Caki2 (cell line): Measurements from ENCODE around the gene ATF5. TPM values are rescaled to one million over a fixed set of nuclear protein-coding genes. Genes with fewer than 3 reads are reported as not detected.

Experiments
- DNase-seq: peaks from one replicate; pipeline ENCODE4 v3.0.0-alpha.2; 2015; ENCODE audit warnings: low read depth
- in situ Hi-C: cut with HindIII; loops from 2 replicates; pipeline ENCODE4 v1.10.0; 2016; ENCODE audit warnings: low sequenced_read_pairs, low pct_unique_long_range_greater_than_20kb, mixed read lengths
- total RNA-seq: library from RNA; depleted of rRNA; stranded (reverse); fragments of >200 nt; shearing (Covaris generic); gene quantifications from 2 replicates; pipeline ENCODE4 v1.2.3, GENCODE V29; 2014; ENCODE audit warnings: low replicate concordance

Gene ATF5
- total RNA-seq, 1 experiment from 2014 or later = 9.6 TPM

DNA sequence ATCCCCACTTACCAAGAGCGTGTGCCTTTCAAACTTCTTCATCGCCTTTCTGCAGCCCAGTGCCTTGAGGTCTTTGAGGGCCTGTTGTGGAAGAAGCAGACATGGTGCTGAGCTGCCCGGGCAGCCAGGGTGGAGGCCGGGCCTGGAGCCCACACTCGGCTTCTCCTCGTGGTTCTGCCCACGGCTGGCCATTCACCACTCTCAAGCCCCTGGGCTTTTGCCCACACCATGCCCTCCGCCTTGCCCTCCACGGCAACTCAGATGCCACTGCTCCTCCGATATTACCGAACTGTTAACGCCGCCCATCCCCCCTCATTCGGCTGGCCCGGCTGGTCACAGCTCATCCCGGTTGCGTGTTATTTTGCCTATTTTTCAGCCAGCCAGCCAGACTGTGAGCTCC lies 37.6 kb upstream of the ATF5 start:
- no peak for DNase-seq
- in situ Hi-C loops = no loop called here

DNA sequence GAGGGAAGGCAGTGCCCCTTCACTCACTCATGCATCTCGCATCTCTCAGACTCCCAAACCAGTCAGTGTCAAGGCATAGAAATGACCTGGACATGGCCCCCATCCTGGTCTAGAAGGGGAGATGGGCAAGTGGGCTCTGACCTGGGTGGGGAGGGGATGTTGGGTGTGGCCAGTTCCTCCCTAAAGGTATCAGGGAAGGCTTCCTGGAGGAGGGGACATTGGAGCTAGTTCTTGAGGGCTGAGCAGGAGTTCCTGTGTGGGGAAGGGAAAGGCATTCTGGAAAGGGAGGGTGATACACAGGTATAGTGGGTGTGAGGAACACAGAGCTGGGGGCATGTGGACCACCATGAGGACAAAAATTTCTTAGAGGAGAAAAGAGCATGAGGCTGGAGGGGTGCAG lies 36.3 kb upstream of the ATF5 start:
- DNase-seq = no peak
- in situ Hi-C loops = no loop called here

DNA sequence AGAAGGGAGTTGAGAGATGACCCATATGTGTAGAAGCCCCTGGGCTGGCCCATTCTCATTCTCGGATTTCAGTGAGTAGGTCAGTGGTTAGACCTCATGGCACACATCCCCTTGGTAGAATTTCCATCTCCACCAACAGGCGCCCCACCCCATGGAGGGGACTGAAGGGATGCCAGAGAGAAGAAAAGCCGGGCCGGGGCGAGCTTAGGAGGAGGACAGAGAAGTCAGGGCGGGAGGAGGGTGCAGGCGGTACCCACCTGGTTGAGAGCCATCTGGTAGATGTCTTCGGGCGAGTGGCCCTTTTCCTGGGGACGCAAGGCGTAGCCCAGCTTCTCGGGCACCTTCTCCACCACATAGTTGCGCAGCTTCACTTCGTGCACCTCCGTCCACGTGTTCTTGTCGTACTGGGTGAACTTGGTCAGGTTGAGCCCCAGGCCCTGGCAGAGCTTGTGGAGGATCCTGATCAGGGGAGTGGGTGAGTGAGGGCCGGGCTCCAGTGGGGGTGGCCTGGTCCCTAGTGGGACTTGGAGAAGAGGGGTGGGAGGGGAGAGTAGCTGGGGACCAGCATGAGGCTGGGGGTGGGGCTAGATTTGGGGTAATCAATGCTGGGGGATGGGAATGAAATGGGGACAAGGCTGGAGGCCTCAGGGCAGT lies 34.9 kb upstream of the ATF5 start:
- DNase-seq = no peak

DNA sequence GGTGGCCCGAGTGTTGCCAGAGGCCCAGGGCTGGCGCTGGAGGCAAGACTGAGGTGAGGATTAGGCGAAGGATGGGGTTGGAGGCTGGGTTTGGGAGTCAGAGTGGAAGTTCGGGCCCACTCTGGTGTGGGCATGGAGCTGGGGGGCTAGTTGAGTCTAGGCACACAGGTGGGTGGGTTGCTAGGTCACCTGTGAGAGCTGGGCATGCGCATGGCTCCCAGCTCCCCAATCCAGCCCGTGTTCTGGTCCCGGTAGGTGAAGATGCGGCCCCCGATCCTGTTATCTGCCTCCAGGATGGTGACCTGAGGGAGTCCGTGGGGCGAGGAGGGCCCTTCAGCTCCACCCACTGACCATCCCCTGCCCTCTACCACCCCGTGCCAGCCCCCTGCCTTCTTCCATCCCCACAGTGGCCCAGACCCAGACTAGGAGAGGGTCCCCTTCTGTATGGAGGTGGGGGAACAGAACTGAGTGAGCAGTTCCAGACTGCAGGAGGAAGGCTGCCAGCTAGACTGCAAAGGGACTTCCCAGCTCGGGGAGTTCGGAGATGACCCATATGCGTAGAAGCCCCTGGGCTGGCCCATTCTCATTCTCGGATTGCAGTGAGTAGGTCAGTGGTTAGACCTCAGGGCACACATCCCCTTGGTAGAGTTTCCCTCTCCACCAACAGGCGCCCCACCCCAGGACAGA lies 34.0 kb upstream of the ATF5 start:
- no peak for DNase-seq

More for the DNA sequence above, 34.9 kb upstream of the ATF5 start:
- in situ Hi-C loops = no loop called here

DNA sequence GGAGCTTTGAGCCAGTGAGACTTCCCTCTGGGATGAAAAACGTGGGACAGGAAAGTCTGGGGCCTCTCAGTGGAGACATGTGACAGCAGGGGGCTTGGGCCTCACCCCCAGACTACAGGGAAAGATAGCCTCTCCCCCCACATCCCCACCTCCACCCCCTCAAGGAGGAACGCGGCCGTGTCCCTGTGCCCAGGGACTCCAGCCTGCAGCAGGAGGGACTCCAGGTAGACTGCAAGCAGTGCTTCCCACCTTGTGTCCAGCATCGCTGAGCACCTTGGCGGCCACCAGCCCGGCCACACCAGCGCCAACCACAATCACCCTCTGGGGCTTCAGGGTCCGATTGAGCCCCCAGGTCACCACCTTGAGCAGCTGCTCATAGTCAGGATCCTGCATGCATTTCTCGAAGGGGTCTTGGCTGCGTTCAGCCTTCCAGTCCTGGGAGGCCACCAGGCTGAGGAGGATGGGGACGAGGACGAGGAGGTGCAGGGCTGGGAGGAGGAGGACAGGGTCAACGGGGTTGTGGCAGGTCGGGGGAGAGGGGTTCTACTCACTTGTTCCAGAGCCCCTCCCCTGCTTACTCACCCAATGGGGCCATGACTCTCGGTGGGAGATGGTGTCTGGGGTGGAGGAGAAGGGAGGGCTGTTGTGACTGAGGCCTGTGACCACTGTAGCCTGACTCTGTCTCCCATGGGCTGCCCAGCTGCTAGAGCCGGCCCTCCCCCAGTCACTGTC lies 33.3 kb upstream of the ATF5 start:
- DNase-seq = no peak
- in situ Hi-C loops = no loop called here

More for the DNA sequence above, 34.0 kb upstream of the ATF5 start:
- in situ Hi-C loops = no loop called here

DNA sequence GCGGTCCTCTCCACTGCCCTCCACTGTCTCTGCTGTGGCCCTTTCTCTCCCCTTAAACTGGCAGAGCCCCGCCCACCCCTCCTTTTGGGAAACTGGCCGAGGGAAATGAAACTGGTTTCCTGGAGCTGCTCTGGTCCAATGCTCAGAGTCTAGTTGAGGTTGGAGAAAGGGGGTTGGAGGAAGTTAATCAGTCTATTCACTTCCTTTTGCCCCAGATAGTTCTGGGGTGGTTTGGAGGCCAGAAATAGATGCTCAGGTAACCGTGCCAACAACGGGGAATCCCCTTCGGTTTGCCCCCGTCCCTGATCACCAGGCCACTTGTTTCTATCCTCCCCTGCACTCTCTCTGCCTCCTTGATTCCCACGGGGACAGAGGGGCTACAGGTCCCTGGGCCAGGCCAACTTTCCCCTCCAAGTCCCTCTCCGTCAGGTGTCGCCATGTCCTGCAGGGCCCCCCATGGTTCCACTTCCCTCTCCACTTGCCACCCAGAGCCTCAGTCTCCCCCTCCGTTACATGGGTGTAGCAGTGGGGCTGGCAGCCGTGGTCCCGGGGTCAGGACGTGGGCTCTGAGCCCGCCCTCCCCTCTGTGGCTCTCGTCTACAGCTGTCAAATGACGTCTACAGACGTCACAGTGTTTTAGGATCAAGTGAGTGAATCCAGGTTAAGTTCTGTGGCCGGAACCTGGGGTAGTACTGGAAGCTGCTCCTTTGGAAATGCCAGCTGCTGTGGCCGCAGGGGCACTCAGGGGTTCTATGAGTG lies 32.0 kb upstream of the ATF5 start, which contains the start of gene IL4I1:
Gene IL4I1 (minus strand): TSS at position 25 of the 759 bp plus-strand sequence. CDS start 727 bp downstream, outside the sequence.
- peak; percentile 88 for DNase-seq
- in situ Hi-C loops = no loop called here

DNA sequence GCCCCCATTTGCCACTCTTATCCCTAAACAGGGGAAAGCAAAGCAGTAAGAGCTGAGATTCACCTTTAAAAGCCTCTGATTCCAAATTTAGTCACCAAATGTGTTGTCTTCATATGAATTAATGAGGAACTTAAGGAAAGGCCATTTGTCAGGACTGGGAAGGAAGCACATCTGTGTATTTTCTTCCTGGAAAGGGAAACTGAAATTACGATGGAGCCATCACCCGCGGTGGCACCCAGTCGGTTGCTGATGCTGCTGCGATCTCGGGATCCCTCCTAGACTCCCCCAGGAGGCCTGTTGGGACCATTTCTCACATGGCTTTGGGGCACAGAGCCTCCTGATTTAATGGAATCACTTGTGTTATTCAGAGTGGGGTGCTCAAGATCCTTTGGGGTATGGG lies 24.9 kb upstream of the ATF5 start:
- in situ Hi-C loops = no loop called here
- DNase-seq = no peak

DNA sequence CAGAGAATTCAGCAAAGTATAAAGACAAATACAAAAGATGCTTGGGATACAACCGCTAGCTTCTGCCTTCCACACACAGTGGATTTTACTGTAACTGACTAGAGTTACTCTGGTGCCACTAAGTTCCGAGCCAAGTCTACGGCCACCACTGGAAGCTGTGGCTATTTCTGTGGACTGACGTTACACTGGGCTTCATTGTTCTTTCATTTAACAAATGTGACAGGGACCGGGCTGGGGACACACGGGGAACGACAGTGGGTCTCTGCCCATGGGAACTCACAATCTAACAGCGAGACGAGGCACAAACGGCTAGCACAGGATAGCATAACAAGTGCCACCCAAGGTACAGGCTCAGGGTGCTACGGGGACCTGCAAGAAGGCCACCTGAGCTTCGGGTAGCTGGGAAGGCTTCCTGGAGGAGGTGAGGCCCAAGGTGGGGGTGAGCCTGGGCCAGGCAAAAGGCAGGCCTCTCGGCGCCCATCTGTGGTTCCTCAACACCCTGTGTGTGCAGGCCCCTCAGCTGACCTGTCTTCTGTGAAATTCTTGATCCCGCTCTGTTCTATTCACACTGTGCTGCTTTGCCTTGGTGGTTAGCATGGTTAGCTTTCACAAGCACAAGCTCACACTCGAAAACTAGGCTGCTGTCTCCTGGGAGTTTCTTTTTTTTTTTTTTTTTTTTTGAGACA lies 22.0 kb upstream of the ATF5 start:
- DNase-seq = no peak
- in situ Hi-C loops = no loop called here

DNA sequence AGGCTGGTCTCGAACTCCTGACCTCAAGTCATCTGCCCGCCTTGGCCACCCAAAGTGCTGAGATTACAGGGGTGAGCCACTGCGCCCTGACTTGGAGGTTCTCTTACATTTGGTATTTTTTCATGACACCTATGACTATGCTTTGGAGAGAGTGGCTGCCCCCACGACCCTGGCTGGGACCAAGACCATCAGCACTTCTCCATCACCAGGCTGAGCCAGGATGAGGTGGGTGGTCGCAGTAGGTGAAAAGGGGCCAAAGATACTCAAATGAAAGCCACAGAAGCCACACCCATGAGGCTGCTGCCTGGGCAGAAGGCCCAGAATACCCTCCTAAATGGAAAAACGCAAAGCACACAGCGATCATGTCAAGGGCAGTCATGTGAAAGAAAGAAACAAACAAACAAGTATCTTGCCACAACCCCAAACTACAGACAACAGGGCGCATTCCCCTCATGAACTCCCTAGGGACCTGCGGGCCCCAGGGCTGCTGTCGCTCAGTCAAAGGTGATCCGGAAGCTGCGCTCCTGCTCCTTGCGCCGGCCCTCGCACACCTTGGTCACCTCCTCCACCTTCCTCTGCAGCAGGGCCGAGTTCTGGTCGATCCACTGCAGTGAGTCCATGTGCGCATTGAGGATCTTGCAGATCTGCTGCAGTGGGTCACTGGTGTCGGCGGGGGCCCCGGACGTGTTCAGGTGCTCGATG lies 21.1 kb upstream of the ATF5 start:
- in situ Hi-C loops = no loop called here

DNA sequence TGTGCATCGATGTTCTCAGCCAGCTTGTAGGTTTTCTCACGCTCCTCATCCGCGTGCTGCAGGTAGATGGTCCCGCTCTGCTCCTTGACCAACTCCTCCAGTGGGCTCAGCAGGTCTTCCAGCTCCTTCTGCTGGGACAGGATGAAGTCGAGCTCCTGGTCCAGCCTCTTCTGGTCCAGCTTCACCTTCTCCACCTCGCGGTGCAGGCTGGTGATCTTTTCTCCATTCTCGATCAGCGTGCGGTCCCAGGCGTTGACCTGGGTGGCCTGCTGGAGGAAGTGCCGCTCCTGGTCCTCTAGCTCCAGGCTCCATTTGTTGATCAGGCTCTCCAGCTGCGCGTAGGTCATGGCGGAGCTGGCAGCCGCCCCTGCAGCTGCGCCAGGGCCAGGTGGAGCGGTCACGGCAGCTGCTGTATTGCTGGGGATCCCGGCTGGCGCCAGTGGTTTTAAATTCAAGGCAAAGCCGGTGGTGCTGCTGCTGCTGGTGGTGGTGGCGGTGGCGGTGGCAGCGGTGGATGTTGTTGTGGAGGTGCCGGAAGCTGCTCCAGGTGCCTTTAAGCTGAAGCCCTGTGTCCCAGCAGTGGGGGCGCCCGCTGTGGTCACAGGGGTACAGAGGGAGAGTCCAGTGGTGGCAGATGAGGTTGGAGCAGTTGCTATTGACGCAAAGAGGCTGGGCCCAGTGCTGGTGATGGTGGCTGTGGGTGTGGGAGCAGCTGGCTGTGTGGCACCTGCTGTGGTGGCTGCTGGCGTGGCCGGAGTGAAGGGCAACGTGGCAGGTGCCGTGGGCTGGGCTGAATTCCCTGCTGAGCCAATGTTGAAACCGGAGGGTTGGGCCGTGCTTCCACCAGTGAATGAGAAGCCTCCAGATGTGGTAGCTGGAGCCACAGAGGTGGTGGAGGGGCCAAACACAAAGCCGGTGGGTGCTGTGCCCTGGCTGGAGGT lies 20.3 kb upstream of the ATF5 start:
- in situ Hi-C loops = no loop called here

More for the DNA sequence above, 21.1 kb upstream of the ATF5 start:
- no peak for DNase-seq

DNA sequence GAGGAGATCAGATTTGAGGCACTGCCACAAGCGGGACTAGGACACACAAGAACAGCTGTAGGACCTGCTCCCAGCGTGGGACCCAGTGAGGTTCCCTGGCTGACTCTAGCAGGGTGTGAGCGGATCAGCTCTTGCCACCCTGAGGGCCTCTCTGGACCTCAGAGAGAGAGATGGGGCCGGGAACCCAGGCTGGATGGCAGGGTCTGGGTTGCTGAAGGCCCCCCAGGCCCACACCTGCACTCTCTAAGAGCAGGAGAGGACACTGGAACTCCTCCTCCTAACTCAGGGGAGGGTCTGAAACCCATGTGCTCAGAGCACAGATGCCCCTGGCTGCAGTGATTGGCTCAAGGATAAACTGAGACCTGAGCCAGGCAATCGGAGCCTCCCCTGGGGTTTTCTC lies 18.8 kb upstream of the ATF5 start:
- in situ Hi-C loops = no loop called here
- DNase-seq = no peak

More for the DNA sequence above, 20.3 kb upstream of the ATF5 start:
- DNase-seq = no peak

DNA sequence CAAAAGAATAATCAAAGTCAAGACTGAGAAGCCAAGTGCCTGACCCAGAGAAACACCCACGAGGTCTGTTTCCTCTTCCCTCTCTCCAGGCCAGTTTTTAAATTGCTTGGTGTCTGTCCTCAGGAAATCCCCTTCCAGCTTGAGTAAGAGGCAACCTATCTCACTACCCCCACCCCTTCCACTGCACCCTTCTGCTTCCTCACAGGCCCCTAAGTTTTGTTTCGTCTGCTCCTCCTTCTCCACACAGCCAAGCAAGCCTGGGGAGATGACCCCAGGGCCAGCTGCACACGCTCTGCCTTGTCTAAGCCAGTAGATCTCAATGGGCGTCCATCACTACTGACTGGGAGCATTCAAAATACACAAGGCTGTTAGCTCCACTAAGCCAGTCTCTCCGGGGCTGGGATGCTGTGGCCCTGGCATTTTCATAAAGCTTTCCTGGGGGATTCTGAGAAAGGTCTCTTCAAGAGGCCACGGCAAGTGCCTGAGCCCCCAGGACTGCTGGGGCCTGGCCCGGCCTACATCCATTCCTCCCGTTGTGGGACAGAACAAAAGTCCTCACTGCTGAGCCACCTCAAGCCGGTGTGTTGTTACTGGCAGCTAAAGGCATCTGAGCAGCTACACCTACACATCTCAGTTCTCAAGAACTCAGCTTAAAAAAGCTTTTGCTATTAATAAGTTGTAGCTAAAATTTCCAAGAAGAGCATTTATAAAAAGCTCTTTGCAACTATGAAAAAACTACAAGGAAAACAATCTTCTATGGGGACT lies 17.4 kb upstream of the ATF5 start:
- in situ Hi-C loops = no loop called here
- DNase-seq = no peak

DNA sequence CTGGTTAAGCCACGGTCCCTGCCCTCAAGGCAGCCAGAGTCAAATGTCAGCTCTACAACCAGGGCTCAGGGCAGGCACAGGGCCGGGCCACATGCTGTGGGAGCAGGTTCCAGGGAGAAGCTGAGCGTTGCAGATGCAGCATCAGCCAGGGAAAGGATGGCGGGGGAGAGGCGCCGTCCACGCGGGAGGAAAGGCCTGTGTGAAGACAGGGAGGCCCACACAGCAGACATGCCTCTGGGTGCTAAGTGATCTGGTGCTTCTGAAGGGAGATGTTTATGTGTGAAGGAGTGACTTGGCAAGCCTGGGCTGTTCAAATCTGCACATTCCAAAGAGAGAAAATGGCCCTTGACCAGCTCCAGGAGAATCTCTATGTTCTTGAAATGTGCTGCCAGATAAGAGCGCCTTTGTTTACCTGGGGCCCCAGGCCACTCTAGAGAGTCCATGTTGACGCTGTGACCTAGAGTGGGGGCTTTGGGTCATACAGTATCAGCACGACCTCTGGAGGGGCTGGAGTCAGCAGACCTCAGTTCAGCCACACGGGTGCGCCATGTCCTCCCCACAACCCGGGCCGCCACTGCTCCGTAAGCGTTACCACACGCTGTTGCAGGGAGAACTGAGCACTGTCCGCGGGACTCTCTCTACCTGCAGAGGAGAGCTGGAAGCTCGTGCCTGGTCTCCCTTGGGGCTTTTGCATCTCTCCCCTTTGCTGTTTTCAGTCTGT lies 15.9 kb upstream of the ATF5 start:
- in situ Hi-C loops = no loop called here
- DNase-seq = no peak

DNA sequence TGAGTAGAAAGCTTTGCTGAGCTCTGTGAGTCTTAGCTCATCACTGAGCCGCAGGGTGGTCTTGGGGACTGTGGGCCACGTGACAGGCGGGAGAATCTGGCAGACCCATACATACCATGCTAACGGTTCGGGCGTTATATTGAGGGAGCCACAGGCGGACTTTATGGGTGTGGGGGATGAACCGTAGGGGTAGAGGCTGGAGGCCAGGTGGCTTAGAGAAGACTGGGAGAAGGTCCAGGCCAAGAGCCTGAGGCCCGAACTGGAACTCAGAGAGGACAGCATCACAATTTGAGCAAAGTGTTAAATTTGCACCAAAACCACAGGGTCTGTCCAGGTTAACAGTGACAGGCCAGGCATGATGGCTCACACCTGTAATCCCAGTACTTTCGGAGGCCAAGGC lies 15.3 kb upstream of the ATF5 start:
- no peak for DNase-seq
- in situ Hi-C loops = no loop called here

DNA sequence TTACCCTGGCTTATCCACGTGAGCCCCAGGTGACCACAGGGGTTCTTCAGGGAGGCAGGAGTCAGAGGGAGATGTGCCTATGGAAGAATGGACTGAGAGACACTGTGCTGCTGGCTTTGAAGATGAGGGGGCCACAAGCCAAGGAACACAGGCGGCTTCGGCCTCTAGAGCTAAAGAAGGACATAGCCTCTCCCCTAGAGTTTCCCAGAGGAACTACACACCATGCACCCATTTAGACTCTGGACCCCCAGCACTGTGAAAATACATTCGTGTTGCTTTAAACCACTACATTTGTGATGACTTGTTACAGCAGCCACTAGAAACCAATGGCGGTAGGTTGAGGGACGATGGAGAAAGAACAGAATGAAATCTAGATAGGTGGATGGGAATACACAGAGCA lies 13.7 kb upstream of the ATF5 start:
- DNase-seq = no peak
- in situ Hi-C loops = no loop called here
